ENCODE measurements around the gene TMA7.

Gene TMA7

DNA sequence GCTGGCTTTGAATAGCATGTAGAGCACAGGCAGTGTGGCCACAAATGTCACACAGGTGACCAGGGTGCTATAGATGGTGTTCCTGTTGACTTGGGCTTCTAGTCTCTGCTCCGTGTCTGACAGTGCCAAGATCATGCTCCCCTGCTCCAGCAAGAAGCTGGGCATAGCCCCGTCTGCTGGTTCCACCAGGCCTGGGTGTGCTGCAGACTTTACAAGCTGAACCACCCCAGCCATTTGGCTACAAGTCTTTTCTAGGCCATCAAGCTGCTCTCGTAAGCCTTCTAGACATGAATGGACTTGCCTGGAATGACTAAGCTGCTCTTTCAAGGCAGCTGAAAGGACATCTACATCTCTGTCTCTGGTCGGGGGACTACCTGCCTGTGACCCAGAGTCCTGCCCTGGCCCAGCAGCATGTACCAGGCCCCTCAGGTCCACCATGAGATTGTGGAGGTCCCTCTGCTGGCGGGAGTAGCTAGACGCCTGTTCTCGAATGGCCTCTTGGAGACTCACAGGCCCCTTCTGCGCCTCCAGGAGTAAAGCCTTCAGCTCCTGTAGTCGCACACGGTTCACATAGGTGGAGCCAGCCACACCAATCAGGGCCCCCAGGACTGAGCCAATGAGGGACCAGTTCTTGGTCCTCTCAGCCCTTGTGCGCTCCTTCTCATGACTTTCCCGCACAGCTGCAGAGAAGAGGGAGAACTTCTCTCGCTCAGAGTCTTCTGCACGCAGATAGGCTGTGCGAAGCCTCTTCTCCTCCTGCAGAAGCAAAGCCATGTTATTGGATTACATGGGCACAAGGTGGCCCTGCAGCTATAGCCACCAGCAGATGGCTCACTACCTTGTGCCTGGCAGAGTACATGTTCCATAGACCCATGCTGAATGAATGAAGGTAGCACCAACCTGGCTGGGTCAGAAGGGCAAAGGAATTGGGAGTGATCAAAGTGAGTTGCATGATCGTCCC, 7.4 kb upstream of the TMA7 start:
- TF ChIP-seq TAF1 (IDR thresholded peaks at IDR 0.05; ENCODE audit: borderline replicate concordance, insufficient read depth, low read length) (no peak), SIN3A (IDR thresholded peaks at IDR 0.05; ENCODE audit: borderline replicate concordance, insufficient read depth, low read length) (no peak), FOXP2 (optimal IDR thresholded peaks at IDR 0.05; ENCODE audit: borderline replicate concordance, extremely low read depth, extremely low read length, insufficient read depth) (no peak), POLR2AphosphoS5 (IDR thresholded peaks at IDR 0.05; ENCODE audit: low read depth, low read length) (no peak)
- TF ChIP-seq, protein P1, sequence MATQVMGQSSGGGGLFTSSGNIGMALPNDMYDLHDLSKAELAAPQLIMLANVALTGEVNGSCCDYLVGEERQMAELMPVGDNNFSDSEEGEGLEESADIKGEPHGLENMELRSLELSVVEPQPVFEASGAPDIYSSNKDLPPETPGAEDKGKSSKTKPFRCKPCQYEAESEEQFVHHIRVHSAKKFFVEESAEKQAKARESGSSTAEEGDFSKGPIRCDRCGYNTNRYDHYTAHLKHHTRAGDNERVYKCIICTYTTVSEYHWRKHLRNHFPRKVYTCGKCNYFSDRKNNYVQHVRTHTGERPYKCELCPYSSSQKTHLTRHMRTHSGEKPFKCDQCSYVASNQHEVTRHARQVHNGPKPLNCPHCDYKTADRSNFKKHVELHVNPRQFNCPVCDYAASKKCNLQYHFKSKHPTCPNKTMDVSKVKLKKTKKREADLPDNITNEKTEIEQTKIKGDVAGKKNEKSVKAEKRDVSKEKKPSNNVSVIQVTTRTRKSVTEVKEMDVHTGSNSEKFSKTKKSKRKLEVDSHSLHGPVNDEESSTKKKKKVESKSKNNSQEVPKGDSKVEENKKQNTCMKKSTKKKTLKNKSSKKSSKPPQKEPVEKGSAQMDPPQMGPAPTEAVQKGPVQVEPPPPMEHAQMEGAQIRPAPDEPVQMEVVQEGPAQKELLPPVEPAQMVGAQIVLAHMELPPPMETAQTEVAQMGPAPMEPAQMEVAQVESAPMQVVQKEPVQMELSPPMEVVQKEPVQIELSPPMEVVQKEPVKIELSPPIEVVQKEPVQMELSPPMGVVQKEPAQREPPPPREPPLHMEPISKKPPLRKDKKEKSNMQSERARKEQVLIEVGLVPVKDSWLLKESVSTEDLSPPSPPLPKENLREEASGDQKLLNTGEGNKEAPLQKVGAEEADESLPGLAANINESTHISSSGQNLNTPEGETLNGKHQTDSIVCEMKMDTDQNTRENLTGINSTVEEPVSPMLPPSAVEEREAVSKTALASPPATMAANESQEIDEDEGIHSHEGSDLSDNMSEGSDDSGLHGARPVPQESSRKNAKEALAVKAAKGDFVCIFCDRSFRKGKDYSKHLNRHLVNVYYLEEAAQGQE (IDR thresholded peaks at IDR 0.05; ENCODE audit: insufficient read depth in 1 of 2, low read depth in 2 of 2, low read length in 2 of 2) = no peak

DNA sequence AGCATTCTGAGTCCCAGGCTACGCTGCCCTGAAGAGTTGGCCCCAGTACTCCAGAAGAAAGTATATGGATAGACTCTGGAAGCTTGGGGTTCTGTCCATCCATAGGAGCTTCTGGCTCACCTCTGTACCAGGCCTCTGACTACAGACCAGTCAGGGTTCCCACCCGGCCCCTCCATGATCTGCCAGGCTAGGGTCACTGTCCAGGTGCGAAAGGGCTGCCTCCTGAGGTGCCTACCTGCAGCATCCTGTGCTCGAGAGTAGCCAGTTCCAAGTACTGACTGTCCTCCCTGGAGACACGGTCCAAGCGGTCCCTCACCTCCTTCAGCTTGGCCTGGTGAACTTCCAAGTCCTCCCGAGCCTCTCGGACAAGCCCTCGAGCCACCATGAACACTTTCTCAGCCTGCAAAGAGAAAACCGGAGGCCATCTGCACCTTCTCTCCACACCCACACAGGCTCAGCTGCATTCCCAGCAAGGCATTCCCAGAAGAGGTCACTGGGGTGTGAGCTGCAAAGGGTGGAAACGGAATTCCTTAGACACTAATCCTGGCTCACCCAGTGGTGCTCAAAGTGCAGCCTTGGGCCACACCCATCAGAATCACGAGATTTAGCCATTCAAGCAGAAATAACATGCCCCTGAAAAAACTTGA, 6.5 kb upstream of the TMA7 start:
- TF ChIP-seq, protein P1 (IDR thresholded peaks at IDR 0.05; ENCODE audit: insufficient read depth in 1 of 2, low read depth in 2 of 2, low read length in 2 of 2) = no peak
- no peak for TF ChIP-seq FOXP2 (optimal IDR thresholded peaks at IDR 0.05; ENCODE audit: borderline replicate concordance, extremely low read depth, extremely low read length, insufficient read depth)

DNA sequence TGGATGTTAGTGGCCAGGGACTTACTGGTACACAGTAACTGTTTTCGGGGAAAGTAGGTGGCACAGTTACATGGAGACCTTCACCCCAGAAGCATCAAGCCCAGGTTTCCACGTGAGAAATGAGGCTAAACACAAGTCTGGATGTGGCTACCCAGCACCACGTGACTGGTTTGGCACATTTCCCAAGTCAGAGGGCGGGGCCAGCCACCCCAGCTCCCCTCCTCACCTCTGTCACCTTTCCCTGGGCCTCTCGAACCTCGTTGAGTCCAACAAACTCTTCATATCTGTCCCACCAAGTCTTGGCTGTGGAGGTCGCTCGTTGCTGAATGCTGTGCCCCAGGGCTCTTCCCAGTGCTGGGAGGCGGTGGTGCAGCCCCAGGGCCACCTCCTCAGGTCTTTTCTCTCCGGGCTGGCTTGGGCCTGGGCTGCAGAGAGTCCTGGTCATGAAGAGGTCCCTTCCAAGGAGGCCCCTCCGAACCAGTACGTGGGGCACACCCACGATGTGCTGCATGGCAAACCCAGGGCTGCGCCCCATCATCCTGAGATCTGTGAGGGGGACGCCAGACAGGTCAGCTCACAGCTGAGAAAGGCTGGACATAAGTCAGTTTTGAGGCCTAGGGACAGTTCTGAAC, 5.3 kb upstream of the TMA7 start:
- TF ChIP-seq POLR2AphosphoS5 (IDR thresholded peaks at IDR 0.05; ENCODE audit: low read depth, low read length) (no peak), FOXP2 (optimal IDR thresholded peaks at IDR 0.05; ENCODE audit: borderline replicate concordance, extremely low read depth, extremely low read length, insufficient read depth) (no peak)

DNA sequence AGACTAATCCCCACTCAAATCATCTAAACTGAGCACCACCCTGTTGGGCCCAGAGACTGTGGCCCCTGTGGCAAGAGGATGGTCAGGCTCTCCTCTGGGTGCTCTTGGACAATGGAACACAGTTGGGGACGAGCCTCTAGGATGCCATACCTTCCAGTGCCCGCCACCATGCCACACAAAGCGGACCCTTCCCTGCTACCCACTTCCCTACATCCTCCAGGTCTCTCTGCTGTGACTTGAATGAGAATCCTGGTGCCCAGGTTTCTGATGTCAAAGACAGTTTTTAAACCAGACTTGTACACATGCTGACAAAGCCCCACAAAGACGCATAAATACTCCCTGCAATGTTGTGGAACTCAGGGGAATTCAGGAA, 4.8 kb upstream of the TMA7 start:
- TF ChIP-seq FOXP2 (optimal IDR thresholded peaks at IDR 0.05; ENCODE audit: borderline replicate concordance, extremely low read depth, extremely low read length, insufficient read depth) (no peak), SIN3A (IDR thresholded peaks at IDR 0.05; ENCODE audit: borderline replicate concordance, insufficient read depth, low read length) (no peak), TAF1 (IDR thresholded peaks at IDR 0.05; ENCODE audit: borderline replicate concordance, insufficient read depth, low read length) (no peak), POLR2AphosphoS5 (IDR thresholded peaks at IDR 0.05; ENCODE audit: low read depth, low read length) (no peak)
- TF ChIP-seq, protein P1 (IDR thresholded peaks at IDR 0.05; ENCODE audit: insufficient read depth in 1 of 2, low read depth in 2 of 2, low read length in 2 of 2) = no peak

DNA sequence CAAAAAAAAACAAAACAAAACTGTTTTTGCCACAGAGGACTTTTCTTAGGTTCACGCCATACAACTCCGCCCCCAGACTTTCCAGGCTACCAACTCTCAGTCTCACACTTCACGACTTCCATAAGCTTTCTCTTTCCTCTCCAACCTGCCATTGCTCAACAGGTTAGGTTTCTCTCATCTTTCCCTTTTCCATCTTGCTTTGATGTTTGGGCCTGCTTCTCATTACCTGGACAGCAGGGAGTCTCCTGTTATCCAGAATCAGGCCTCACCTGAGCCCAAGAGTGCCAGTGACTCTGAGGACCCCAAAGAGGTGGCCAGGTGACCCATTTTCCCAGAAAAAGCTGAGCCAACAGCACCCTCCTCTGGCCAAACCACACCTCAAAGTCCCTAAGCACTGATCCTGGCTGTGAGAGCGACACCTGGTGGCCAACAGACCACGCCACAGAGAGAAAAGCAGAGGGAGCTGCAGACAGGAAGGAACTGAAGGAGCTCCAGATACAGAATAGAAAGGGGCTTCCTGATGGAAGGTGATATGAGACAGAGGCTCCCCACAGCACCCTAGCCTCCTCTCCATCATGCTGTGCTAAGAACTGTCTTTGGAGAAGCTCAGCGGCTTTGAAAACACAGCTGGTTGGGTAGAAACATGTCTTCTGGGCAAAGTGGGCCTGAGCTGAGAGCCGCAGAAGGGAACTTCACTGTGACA, 4.1 kb upstream of the TMA7 start:
- TF ChIP-seq SIN3A (IDR thresholded peaks at IDR 0.05; ENCODE audit: borderline replicate concordance, insufficient read depth, low read length) = no peak
- TF ChIP-seq FOXP2 (optimal IDR thresholded peaks at IDR 0.05; ENCODE audit: borderline replicate concordance, extremely low read depth, extremely low read length, insufficient read depth) = peak; percentile 24

Measured in PFSK-1 (cell line).